Ovary (tissue), 9 donors: ENCODE measurements around the gene CDC34. TPM values are rescaled to one million over a fixed set of nuclear protein-coding genes. Genes with fewer than 3 reads are reported as not detected.

Source experiments
- polyA plus RNA-seq, 2 donors: library from polyadenylated mRNA; stranded (reverse); fragments of 200-250 nt in 1 of 2; fragments of 350-450 nt in 1 of 2; fragmentation: Illumina TruSeq in 1 of 2; extraction: RNeasy Lipid Tissue Mini Kit (QIAGEN cat#74804) in 1 of 2; gene quantifications; one replicate each; pipeline ENCODE4 v1.2.3, GENCODE V29; 2013 to 2014
- total RNA-seq, 7 donors: library from RNA; depleted of rRNA in 2 of 7; stranded (reverse); fragments of >200 nt in 2 of 7; fragmentation: NEBNext Ultra II Directional in 3 of 7; extraction: Animal tissue kit (Norgen Biotek cat#: 25700) in 3 of 7; gene quantifications; one replicate each; pipeline versions ENCODE4 v1.1.0 to v1.2.4, GENCODE V29; 2016 to 2023
- donor health status: DM: no; HTN: no; CAD: no; lungs with moderate emphysema.
- donor health status: DM: no; HTN: no; CAD: no.
- donor health status: Bipolar disorder and iron deficiency.
- donor health status: DM: yes; HTN: yes; CAD: no.
- donor health status: DM: no; HTN: no; CAD: no.
- donor health status: DM: yes; HTN: yes; CAD: no.

The CDC34 gene
- total and polyA plus RNA-seq, 9 donors = 13.2 to 78.9 (median 56.1) TPM

Other genes starting within 250 kb of the CDC34 start
- 10 to 100 TPM in 3 of 7 donors, 1 to 10 TPM in 4; 3.0 to 75.0 (median 5.9) TPM for gene PLPP2, start 240.4 kb upstream of the CDC34 start, total RNA-seq
- gene PLPP2, start 240.4 kb upstream of the CDC34 start, polyA plus RNA-seq = 1 to 10 TPM in 1 of 2 donors, under 1 TPM in 1; 0.68 to 3.1 TPM
- gene MIER2, start 187.0 kb upstream of the CDC34 start, total RNA-seq = 10 to 100 TPM in 6 of 7 donors, 1 to 10 TPM in 1; 9.8 to 29.6 (median 22.8) TPM
- 10 to 100 TPM; 13.3 to 15.0 TPM for gene MIER2, start 187.0 kb upstream of the CDC34 start, polyA plus RNA-seq
- 1 to 10 TPM in 2 of 7 donors, under 1 TPM in 3, not detected in 2; 0.24 to 2.3 (median 0.55) TPM for gene C2CD4C, start 122.6 kb upstream of the CDC34 start, total RNA-seq
- gene C2CD4C, start 122.6 kb upstream of the CDC34 start, polyA plus RNA-seq = under 1 TPM in 1 of 2 donors, not detected in 1; 0.12 TPM
- gene SHC2, start 70.7 kb upstream of the CDC34 start, total RNA-seq = 10 to 100 TPM in 6 of 7 donors, 1 to 10 TPM in 1; 3.6 to 40.7 (median 23.0) TPM
- gene SHC2, start 70.7 kb upstream of the CDC34 start, polyA plus RNA-seq = 10 to 100 TPM in 1 of 2 donors, under 1 TPM in 1; 0.62 to 15.4 TPM
- under 1 TPM in 6 of 7 donors, not detected in 1; 0.11 to 0.90 (median 0.41) TPM for gene MADCAM1, start 35.3 kb upstream of the CDC34 start, total RNA-seq
- gene MADCAM1, start 35.3 kb upstream of the CDC34 start, polyA plus RNA-seq = under 1 TPM in 1 of 2 donors, not detected in 1; 0.42 TPM
- gene TPGS1, start 24.3 kb upstream of the CDC34 start, total RNA-seq = 10 to 100 TPM; 18.6 to 93.3 (median 27.4) TPM
- gene TPGS1, start 24.3 kb upstream of the CDC34 start, polyA plus RNA-seq = 10 to 100 TPM in 1 of 2 donors, under 1 TPM in 1; 0.12 to 24.7 TPM
- gene GZMM, start 12.3 kb downstream of the CDC34 start, total RNA-seq = 1 to 10 TPM in 1 of 7 donors, under 1 TPM in 5, not detected in 1; 0.31 to 1.7 (median 0.56) TPM
- gene GZMM, start 12.3 kb downstream of the CDC34 start, polyA plus RNA-seq = under 1 TPM in 1 of 2 donors, not detected in 1; 0.48 TPM
- 100 to 1,000 TPM; 225 to 484 (median 324) TPM for gene BSG, start 40.8 kb downstream of the CDC34 start, total RNA-seq
- 100 to 1,000 TPM; 111 to 290 TPM for gene BSG, start 40.8 kb downstream of the CDC34 start, polyA plus RNA-seq
- under 1 TPM in 3 of 7 donors, not detected in 4; 0.07 to 0.23 (median 0.10) TPM for gene HCN2, start 58.1 kb downstream of the CDC34 start, total RNA-seq
- gene HCN2, start 58.1 kb downstream of the CDC34 start, polyA plus RNA-seq = under 1 TPM in 1 of 2 donors, not detected in 1; 0.13 TPM
- gene POLRMT, start 101.8 kb downstream of the CDC34 start, total RNA-seq = 10 to 100 TPM; 19.9 to 52.3 (median 43.9) TPM
- gene POLRMT, start 101.8 kb downstream of the CDC34 start, polyA plus RNA-seq = 10 to 100 TPM; 13.5 to 39.6 TPM
- 1 to 10 TPM in 6 of 7 donors, under 1 TPM in 1; 0.23 to 4.4 (median 2.2) TPM for gene FGF22, start 108.1 kb downstream of the CDC34 start, total RNA-seq
- 1 to 10 TPM in 1 of 2 donors, not detected in 1; 4.2 TPM for gene FGF22, start 108.1 kb downstream of the CDC34 start, polyA plus RNA-seq
- 10 to 100 TPM; 26.6 to 52.2 (median 34.5) TPM for gene RNF126, start 131.5 kb downstream of the CDC34 start, total RNA-seq
- gene RNF126, start 131.5 kb downstream of the CDC34 start, polyA plus RNA-seq = 10 to 100 TPM in 1 of 2 donors, 1 to 10 TPM in 1; 1.5 to 29.4 TPM
- gene FSTL3, start 144.6 kb downstream of the CDC34 start, total RNA-seq = 100 to 1,000 TPM in 1 of 7 donors, 10 to 100 TPM in 6; 21.3 to 141 (median 45.7) TPM
- 10 to 100 TPM; 16.9 to 22.6 TPM for gene FSTL3, start 144.6 kb downstream of the CDC34 start, polyA plus RNA-seq
- gene PRSS57, start 163.7 kb downstream of the CDC34 start, total RNA-seq = under 1 TPM in 1 of 7 donors, not detected in 6; 0.33 TPM
- gene PRSS57, start 163.7 kb downstream of the CDC34 start, polyA plus RNA-seq = under 1 TPM in 1 of 2 donors, not detected in 1; 0.07 TPM
- 100 to 1,000 TPM in 5 of 7 donors, 10 to 100 TPM in 2; 36.1 to 169 (median 126) TPM for gene PALM, start 177.2 kb downstream of the CDC34 start, total RNA-seq
- 10 to 100 TPM in 1 of 2 donors, 1 to 10 TPM in 1; 2.9 to 66.9 TPM for gene PALM, start 177.2 kb downstream of the CDC34 start, polyA plus RNA-seq
- gene MISP, start 219.4 kb downstream of the CDC34 start, total RNA-seq = 10 to 100 TPM in 1 of 7 donors, 1 to 10 TPM in 3, under 1 TPM in 3; 0.08 to 44.0 (median 1.4) TPM
- under 1 TPM; 0.12 to 0.19 TPM for gene MISP, start 219.4 kb downstream of the CDC34 start, polyA plus RNA-seq